Sigmoid colon (tissue), 4 donors: ENCODE data around the gene GPN3.

Experiments used
- EP300 ChIP-seq, 4 donors: sonication (generic); formaldehyde crosslinking; IDR thresholded peaks; one replicate each; pipeline ENCODE4 v1.6.1; 2017; ENCODE audit warnings: antibody characterized with exemption in 4 of 4
- POLR2A ChIP-seq, 2 donors: fragments of 450-650 bp; IDR thresholded peaks; one replicate each; pipeline ENCODE4 v1.6.1; 2016; ENCODE audit warnings: antibody characterized with exemption in 2 of 2, mild to moderate bottlenecking in 2 of 2, moderate library complexity in 2 of 2
- TF ChIP-seq, protein P1 (sequence below), 4 experiments: fragments of 450-650 bp in 3 of 4; fragments of 200-600 bp in 1 of 4; IDR thresholded peaks; one replicate each; pipeline ENCODE4 v1.5.1; 2016 to 2019; ENCODE audit warnings: antibody characterized with exemption in 4 of 4, mild to moderate bottlenecking in 3 of 4, moderate library complexity in 2 of 4

DNA sequence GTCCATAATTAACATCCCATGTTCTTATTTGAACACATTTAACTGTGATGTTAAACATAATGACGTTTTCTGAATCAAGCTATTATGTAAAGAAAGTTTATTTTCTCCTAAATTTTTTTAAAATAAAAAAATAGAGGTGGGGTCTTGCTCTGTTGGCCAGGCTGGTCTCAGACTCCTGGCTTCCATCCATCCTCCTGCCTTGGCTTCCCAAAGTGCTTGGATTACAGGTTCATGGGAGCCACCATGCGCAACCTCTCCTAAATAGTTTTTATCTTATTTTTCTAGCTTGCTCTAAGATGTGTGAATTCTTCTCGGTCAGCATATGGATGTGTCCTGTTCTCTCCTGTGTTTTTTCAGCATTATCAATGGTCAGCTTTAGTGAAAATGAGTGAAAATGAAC, 37.3 kb upstream of the GPN3 start:
- TF ChIP-seq, protein P1, sequence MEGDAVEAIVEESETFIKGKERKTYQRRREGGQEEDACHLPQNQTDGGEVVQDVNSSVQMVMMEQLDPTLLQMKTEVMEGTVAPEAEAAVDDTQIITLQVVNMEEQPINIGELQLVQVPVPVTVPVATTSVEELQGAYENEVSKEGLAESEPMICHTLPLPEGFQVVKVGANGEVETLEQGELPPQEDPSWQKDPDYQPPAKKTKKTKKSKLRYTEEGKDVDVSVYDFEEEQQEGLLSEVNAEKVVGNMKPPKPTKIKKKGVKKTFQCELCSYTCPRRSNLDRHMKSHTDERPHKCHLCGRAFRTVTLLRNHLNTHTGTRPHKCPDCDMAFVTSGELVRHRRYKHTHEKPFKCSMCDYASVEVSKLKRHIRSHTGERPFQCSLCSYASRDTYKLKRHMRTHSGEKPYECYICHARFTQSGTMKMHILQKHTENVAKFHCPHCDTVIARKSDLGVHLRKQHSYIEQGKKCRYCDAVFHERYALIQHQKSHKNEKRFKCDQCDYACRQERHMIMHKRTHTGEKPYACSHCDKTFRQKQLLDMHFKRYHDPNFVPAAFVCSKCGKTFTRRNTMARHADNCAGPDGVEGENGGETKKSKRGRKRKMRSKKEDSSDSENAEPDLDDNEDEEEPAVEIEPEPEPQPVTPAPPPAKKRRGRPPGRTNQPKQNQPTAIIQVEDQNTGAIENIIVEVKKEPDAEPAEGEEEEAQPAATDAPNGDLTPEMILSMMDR (IDR thresholded peaks at IDR 0.05), result no peak
- TF ChIP-seq POLR2A (IDR thresholded peaks at IDR 0.05), result no peak
- TF ChIP-seq EP300 (IDR thresholded peaks at IDR 0.05), result no peak
